ENCODE data around the gene COL13A1.

Gene COL13A1

GRCh38 chr10:69847883-69848282, 46.2 kb downstream of the COL13A1 start:
- no peak for DNase-seq

GRCh38 chr10:69848454-69848853, 46.7 kb downstream of the COL13A1 start:
- no peak for DNase-seq

GRCh38 chr10:69849825-69850224, 48.1 kb downstream of the COL13A1 start:
- DNase-seq = no peak

- no peak for DNase-seq
Measured at GRCh38 chr10:69850440-69850839, 48.7 kb downstream of the COL13A1 start.

- no peak for DNase-seq
Measured at GRCh38 chr10:69851306-69851705, 49.6 kb downstream of the COL13A1 start.

GRCh38 chr10:69853064-69853463, 51.4 kb downstream of the COL13A1 start:
- DNase-seq = no peak

- DNase-seq = no peak
Measured at GRCh38 chr10:69854511-69855345, 53.0 kb downstream of the COL13A1 start.

- no peak for DNase-seq
Measured at GRCh38 chr10:69855346-69856111, 53.8 kb downstream of the COL13A1 start.

GRCh38 chr10:69856601-69857166, 55.0 kb downstream of the COL13A1 start:
- DNase-seq = no peak

- DNase-seq = no peak
Measured at GRCh38 chr10:69858201-69858600, 56.5 kb downstream of the COL13A1 start.

GRCh38 chr10:69860271-69860670, 58.6 kb downstream of the COL13A1 start:
- DNase-seq = no peak

- no peak for DNase-seq
Measured at GRCh38 chr10:69861251-69862240, 59.8 kb downstream of the COL13A1 start.

GRCh38 chr10:69862882-69863530, 61.3 kb downstream of the COL13A1 start:
- no peak for DNase-seq

- DNase-seq = no peak
Measured at GRCh38 chr10:69863580-69863979, 61.9 kb downstream of the COL13A1 start.

- no peak for DNase-seq
Measured at GRCh38 chr10:69864321-69864720, 62.6 kb downstream of the COL13A1 start.

GRCh38 chr10:69865450-69865849, 63.7 kb downstream of the COL13A1 start:
- DNase-seq = no peak

GRCh38 chr10:69866246-69866687, 64.6 kb downstream of the COL13A1 start:
- DNase-seq = no peak

GRCh38 chr10:69866688-69867461, 65.2 kb downstream of the COL13A1 start:
- no peak for DNase-seq

GRCh38 chr10:69867699-69868558, 66.2 kb downstream of the COL13A1 start:
- DNase-seq = no peak

- DNase-seq = no peak
Measured at GRCh38 chr10:69868821-69869220, 67.1 kb downstream of the COL13A1 start.
